Endometrium (tissue), 2 donors: ENCODE data around the gene RBM45.
"Not testable (repeated sequence)": the region's sequence is repeated elsewhere in the genome, so short reads cannot be mapped to it uniquely, and the experiment has no call there.

Experiments used
- FAIRE-seq: peaks from 2 replicates; lab custom pipeline; 2012; peaks lifted over from hg19 to GRCh38; lab: Jason Lieb, UNC
- donor health status: control.
- donor health status: control.

The RBM45 gene

GRCh38 chr2:178112202-178113152 is at the start of gene RBM45:
Gene RBM45, plus strand, starts transcription at chr2:178112437. Its CDS starts 110 bp downstream, at chr2:178112547.
- FAIRE-seq: no peak

- no peak for FAIRE-seq
Measured at GRCh38 chr2:178066324-178066723, 45.9 kb upstream of the RBM45 start.

- no peak for FAIRE-seq
Measured at GRCh38 chr2:178066890-178067669, 45.2 kb upstream of the RBM45 start.

- FAIRE-seq: no peak
Measured at GRCh38 chr2:178068823-178069454, 43.3 kb upstream of the RBM45 start.

- FAIRE-seq: no peak
Measured at GRCh38 chr2:178069551-178069950, 42.7 kb upstream of the RBM45 start.

GRCh38 chr2:178070824-178071223 is 41.4 kb upstream of the RBM45 start:
- FAIRE-seq: no peak

- no peak for FAIRE-seq
Measured at GRCh38 chr2:178072000-178072382, 40.2 kb upstream of the RBM45 start.

GRCh38 chr2:178072383-178073301 is 39.6 kb upstream of the RBM45 start, which contains the start of gene PDE11A:
Gene PDE11A, minus strand, starts transcription at chr2:178072777. Its CDS starts 340 bp downstream, at chr2:178072437.
- no peak for FAIRE-seq

GRCh38 chr2:178074123-178075005 is 37.9 kb upstream of the RBM45 start:
- FAIRE-seq: no peak

- FAIRE-seq: no peak
Measured at GRCh38 chr2:178075006-178075326, 37.3 kb upstream of the RBM45 start.

GRCh38 chr2:178076130-178076529 is 36.1 kb upstream of the RBM45 start:
- FAIRE-seq: no peak

GRCh38 chr2:178079279-178079678 is 33.0 kb upstream of the RBM45 start:
- not testable (repeated sequence) for FAIRE-seq

- FAIRE-seq: no peak
Measured at GRCh38 chr2:178082408-178083045, 29.7 kb upstream of the RBM45 start.

GRCh38 chr2:178084273-178084672 is 28.0 kb upstream of the RBM45 start:
- no peak for FAIRE-seq

GRCh38 chr2:178088774-178089270 is 23.4 kb upstream of the RBM45 start:
- no peak for FAIRE-seq

- no peak for FAIRE-seq
Measured at GRCh38 chr2:178093471-178093870, 18.8 kb upstream of the RBM45 start.

GRCh38 chr2:178101321-178102079 is 10.7 kb upstream of the RBM45 start:
- no peak for FAIRE-seq

GRCh38 chr2:178105566-178105965 is 6.7 kb upstream of the RBM45 start:
- FAIRE-seq: no peak

GRCh38 chr2:178106053-178106452 is 6.2 kb upstream of the RBM45 start:
- FAIRE-seq: no peak
